NCI-H2227 (cell line): ENCODE measurements around the gene FNIP2.

Source experiments
- DNase-seq: peaks from one replicate; lab custom pipeline; 2025; ENCODE audit not compliant: unreplicated experiment; lab: John Stamatoyannopoulos, UW

The FNIP2 gene

GRCh38 chr4:158762553-158762952 is 6.3 kb upstream of the FNIP2 start:
- DNase-seq: no peak

GRCh38 chr4:158763462-158763861 is 5.4 kb upstream of the FNIP2 start:
- DNase-seq: no peak

DNA sequence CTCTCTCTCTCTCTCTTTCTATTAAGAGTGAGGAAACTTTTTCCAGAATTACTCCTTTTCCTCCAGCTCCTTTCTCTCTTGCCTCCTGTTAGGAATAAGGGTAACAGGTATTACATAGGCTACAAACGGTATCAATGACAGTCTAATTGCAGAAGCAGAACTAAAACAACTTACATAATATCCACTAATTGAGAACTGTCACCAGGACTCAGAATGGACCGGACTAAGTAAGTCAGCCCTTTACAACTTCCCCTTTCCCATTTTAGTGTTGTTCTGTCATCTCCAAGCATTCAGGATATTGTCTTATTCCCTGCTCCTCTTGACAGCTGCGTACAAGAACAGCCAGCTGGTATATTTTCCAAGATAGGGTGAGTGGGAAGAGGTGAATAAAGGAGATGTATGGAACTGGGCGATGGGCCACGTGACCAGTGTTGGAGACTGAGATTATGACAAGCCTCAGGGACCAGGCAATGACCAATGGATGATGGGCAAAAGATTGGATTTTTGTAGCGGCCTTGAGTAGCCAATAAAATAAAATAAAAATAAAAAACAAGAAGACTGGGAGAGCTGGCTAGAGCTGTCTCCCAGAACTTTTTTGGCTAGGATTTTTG is 2.3 kb upstream of the FNIP2 start:
- DNase-seq: no peak

GRCh38 chr4:158767451-158767850 is 1.4 kb upstream of the FNIP2 start:
- no peak for DNase-seq

GRCh38 chr4:158769175-158769921 is 522 bp downstream of the FNIP2 start:
- DNase-seq: peak; percentile 44

GRCh38 chr4:158770671-158771070 is 1.8 kb downstream of the FNIP2 start:
- DNase-seq: no peak

DNA sequence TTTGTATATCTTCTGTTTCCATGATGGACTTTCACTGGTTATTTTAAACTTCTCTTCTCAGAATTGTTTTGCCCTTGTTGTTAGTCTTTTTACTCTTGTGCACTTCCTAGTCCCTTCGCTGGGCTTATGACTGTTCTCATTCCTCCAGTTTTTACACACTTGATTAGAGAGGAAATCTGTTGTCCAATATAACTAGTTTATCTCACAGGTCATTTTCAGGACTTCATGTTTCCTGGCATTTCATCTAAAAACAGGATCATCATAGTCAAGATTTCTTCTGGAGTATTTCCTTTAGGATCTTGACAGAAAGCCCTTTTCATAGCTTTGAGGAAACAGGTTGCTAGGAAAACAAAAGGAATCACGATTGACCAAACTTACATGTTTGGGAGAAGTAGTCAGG is 3.0 kb downstream of the FNIP2 start:
- DNase-seq: no peak

DNA sequence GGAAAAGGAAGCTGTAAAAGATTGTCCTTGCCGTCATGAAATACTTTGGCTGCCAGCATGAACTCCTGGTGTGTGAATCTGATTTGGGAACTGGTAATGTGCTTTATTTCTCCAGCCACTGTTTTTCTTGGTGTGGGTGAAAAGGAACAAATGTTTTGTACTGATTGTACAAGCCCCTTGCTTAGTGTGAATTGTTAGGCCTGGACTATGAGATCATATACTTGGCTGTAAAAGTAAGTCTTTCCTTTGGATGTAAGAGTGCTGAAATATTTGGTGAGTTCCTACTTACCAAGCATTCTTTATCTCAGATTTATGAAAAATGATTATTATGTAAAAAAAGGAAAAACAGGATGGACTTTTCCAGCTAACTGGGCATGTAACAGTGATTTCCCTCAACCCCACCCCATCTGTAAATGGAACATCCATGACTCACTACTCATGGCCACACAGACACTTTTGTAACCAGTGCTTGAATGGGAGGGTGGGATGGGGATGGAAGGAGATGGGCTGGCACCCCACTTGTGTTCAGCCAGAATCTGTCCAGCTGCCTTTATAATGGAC is 6.3 kb downstream of the FNIP2 start:
- DNase-seq: no peak

GRCh38 chr4:158776106-158776505 is 7.3 kb downstream of the FNIP2 start:
- DNase-seq: no peak

GRCh38 chr4:158777423-158778155 is 8.8 kb downstream of the FNIP2 start:
- DNase-seq: no peak

DNA sequence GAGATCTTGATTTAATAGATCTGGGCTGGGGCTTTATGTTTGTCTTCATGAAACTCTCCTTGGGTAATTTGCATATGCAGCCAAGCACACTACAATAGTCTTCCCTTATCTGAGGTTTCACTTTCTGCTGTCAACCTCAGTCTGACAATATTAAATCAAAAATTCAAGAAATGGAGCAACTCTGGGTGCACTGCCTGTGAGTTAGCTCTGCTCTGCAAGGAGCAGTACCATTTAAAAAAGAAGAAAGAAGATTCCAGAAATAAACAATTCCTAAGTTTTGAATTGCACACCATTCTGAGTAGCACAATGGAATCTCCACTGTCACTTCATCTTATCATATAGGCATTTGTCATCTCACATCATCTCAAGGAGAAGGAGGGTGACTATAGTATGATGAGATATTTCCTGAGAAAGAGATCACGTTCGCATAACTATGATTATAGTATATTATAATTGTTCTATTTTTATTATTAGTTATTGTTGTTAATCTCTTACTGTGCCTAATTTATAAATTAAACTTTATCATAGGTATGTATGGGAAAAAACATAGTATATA is 9.4 kb downstream of the FNIP2 start:
- DNase-seq: no peak

GRCh38 chr4:158778712-158779111 is 9.9 kb downstream of the FNIP2 start:
- no peak for DNase-seq

GRCh38 chr4:158781963-158782362 is 13.1 kb downstream of the FNIP2 start:
- peak; percentile 2 for DNase-seq

GRCh38 chr4:158782551-158783360 is 13.9 kb downstream of the FNIP2 start:
- no peak for DNase-seq

DNA sequence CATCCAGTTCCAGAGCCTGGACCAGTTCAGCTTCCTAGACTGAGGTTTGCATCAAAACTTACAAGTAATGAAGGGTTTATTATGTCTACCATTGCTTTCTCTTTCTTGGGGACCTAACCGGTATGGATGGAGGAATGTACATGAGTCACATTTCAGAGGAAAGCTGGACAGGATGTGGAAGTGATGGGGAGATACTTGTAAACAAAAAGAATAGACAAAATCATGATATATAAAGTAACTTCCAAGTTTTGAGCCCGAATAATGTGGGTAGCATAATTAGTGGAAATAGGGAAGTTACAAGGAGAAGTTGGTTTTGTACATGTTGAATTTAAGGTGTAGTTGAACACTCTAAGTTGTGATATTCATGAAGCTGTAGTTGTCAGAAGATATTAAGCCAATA is 15.0 kb downstream of the FNIP2 start:
- DNase-seq: no peak

GRCh38 chr4:158785718-158786117 is 16.9 kb downstream of the FNIP2 start:
- DNase-seq: no peak

DNA sequence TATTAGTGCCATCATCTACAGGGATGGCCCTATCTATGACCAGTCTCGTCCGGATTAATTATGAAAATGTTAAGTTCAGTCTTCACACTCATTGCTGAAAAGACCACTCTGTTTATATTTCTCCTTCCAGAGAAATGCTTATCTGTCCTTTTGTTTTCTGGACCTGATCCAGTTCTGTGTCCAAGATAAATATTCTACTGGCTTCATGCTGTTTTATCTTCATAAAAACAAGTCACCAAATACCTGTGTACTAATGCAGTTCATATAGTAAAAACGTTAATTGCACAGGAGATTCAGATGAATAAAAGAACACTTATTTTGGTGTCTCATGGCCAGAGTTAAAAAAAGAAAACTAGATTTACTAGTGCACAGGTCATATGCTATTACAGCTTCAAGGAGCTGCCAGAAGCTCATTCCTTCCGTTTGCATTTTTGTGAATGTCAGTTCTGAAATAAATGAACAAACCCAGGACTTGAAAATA is 17.3 kb downstream of the FNIP2 start:
- DNase-seq: no peak

DNA sequence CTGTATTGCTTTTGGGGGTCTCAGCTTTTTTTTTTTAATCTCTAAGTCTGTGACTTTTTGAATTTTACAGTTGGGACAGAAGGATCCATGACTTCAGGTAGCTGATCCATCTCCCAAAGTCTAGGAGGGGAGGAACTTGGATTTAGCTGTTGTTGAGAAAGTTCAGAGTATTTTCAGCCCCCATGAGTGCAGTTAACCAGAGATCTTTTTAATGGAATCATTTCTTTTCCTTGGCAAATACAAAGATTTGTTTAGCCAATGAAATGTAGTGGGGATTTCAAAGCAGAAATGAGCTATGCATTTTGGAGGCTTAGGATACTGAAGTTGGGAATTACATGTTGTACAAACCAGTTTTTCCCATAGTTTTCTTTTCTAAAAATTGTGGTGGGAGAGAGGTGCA is 18.1 kb downstream of the FNIP2 start:
- DNase-seq: no peak

GRCh38 chr4:158787709-158788475 is 19.1 kb downstream of the FNIP2 start:
- DNase-seq: no peak

GRCh38 chr4:158788516-158788915 is 19.7 kb downstream of the FNIP2 start:
- DNase-seq: no peak
